Astrocyte of the cerebellum (primary cell): ENCODE results near the gene ANK2.

Source experiments
- DNase-seq: peaks from one replicate; pipeline ENCODE4 v3.0.0-alpha.2; 2011; ENCODE audit warnings: low read depth
- H3K4me3 ChIP-seq: 2 replicates; pipeline ENCODE4 v1.5.1; 2011; ENCODE audit warnings: mild to moderate bottlenecking, low read depth, low read length, moderate library complexity
- in situ Hi-C: cut with HindIII; loops from 2 replicates; pipeline ENCODE4 v1.10.0; 2017; ENCODE audit warnings: low sequenced_read_pairs
- TF ChIP-seq, protein P1 (sequence below): IDR thresholded peaks from 2 replicates; pipeline ENCODE4 v1.5.1; 2012; ENCODE audit warnings: low read length, low read depth, moderate library complexity, mild to moderate bottlenecking; ENCODE audit errors: missing control alignments

Gene ANK2

DNA sequence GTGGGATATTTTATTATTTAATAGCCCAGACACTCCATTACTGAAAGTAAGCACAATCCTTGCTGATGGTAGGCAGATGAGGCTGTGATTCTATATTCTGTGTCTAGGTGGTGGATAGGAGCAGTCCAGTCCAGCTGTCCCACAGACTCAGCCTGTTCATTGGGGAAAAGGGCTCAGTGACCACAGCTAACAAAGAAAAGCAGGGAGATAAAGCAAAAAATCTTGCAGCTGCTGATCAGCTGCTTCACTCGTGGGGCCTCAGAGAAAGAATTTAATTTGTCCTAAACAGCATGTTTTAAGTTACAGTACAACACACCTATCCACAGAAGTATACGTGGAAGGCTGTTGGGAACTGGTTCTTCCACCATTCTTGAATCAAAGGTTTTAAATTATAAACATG is 40.7 kb upstream of the ANK2 start:
- H3K4me3 ChIP-seq = no peak overlapping the region
- no peak for DNase-seq
- in situ Hi-C loops = no loop called here
- TF ChIP-seq, protein P1, sequence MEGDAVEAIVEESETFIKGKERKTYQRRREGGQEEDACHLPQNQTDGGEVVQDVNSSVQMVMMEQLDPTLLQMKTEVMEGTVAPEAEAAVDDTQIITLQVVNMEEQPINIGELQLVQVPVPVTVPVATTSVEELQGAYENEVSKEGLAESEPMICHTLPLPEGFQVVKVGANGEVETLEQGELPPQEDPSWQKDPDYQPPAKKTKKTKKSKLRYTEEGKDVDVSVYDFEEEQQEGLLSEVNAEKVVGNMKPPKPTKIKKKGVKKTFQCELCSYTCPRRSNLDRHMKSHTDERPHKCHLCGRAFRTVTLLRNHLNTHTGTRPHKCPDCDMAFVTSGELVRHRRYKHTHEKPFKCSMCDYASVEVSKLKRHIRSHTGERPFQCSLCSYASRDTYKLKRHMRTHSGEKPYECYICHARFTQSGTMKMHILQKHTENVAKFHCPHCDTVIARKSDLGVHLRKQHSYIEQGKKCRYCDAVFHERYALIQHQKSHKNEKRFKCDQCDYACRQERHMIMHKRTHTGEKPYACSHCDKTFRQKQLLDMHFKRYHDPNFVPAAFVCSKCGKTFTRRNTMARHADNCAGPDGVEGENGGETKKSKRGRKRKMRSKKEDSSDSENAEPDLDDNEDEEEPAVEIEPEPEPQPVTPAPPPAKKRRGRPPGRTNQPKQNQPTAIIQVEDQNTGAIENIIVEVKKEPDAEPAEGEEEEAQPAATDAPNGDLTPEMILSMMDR = no peak

DNA sequence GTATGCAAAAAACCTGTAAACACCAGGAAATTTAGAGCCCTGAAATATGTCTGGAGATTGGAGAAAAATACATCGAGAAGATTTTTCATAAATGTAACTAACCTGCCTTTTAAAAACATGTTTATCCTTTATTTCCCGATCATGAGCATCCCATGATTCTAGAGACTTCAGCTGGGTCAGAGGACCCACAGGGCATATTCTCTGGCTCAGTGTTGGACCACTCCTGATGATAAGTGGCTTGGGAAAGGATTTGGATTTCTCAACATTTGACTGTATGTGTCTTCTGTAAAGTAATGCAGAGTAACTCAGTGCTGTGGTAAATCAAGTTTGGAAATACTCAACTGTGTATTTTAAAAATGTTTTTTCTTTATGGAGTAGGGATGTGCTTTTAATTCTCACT is 40.0 kb upstream of the ANK2 start:
- no peak overlapping the region for H3K4me3 ChIP-seq
- TF ChIP-seq, protein P1 = no peak
- in situ Hi-C loops = no loop called here
- DNase-seq = no peak

GRCh38 chr4:113012122-113012725 is 37.2 kb upstream of the ANK2 start:
- TF ChIP-seq, protein P1 = no peak
- no peak for DNase-seq
- H3K4me3 ChIP-seq = no peak overlapping the region
- in situ Hi-C loops = no loop called here

GRCh38 chr4:113012786-113013185 is 36.7 kb upstream of the ANK2 start:
- in situ Hi-C loops = no loop called here
- no peak overlapping the region for H3K4me3 ChIP-seq
- no peak for DNase-seq
- TF ChIP-seq, protein P1 = no peak

- no peak overlapping the region for H3K4me3 ChIP-seq
- DNase-seq = no peak
- TF ChIP-seq, protein P1 = no peak
- in situ Hi-C loops = no loop called here
Observed at GRCh38 chr4:113013751-113014150, 35.7 kb upstream of the ANK2 start.

GRCh38 chr4:113016377-113016776 is 33.1 kb upstream of the ANK2 start:
- in situ Hi-C loops = no loop called here
- no peak overlapping the region for H3K4me3 ChIP-seq
- TF ChIP-seq, protein P1 = no peak
- no peak for DNase-seq
